ENCODE data around the gene TUBG2.

GRCh38 chr17:42683407-42684034 lies 24.4 kb downstream of the TUBG2 start:
- no peak for TF ChIP-seq SUZ12 (IDR thresholded peaks at IDR 0.05; ENCODE audit: extremely low read depth, insufficient read depth, insufficient read length)
- TF ChIP-seq YY1 (IDR thresholded peaks at IDR 0.05; ENCODE audit: insufficient read depth, insufficient read length) = no peak
- no peak for TF ChIP-seq ZNF274 (IDR thresholded peaks at IDR 0.05; ENCODE audit: low read depth, low read length)
